ENCODE data around the gene PARD3.

DNA sequence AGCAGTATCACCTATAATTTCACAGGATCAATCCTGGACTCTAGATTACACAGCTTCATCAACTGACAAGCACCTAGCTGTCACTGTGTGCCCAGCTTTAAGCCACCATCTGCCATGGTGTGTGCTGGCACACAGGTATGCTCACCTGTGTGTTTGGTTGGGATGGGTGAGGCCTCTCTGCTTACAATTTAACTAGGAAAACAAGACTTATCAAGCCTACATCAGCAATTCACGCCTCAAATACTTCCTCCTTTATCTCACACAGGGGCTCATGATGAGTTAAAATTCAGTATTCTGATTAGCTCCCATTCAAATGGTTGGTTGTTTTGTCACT, 608.2 kb downstream of the PARD3 start:
- TF ChIP-seq, protein P1, sequence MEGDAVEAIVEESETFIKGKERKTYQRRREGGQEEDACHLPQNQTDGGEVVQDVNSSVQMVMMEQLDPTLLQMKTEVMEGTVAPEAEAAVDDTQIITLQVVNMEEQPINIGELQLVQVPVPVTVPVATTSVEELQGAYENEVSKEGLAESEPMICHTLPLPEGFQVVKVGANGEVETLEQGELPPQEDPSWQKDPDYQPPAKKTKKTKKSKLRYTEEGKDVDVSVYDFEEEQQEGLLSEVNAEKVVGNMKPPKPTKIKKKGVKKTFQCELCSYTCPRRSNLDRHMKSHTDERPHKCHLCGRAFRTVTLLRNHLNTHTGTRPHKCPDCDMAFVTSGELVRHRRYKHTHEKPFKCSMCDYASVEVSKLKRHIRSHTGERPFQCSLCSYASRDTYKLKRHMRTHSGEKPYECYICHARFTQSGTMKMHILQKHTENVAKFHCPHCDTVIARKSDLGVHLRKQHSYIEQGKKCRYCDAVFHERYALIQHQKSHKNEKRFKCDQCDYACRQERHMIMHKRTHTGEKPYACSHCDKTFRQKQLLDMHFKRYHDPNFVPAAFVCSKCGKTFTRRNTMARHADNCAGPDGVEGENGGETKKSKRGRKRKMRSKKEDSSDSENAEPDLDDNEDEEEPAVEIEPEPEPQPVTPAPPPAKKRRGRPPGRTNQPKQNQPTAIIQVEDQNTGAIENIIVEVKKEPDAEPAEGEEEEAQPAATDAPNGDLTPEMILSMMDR (IDR thresholded peaks at IDR 0.05) = no peak
- no peak for TF ChIP-seq POLR2A (IDR thresholded peaks at IDR 0.05)
